Parathyroid adenoma (tissue), 2 donors: ENCODE measurements around the gene PIK3C3.

Experiments
- H2AFZ ChIP-seq: fragments of 300-600 bp; sonication (generic); one replicate; pipeline ENCODE4 v1.7.0; 2017; ENCODE audit warnings: antibody characterized with exemption, mild to moderate bottlenecking
- H3K27ac ChIP-seq: fragments of 300-600 bp; sonication (generic); one replicate; pipeline ENCODE4 v1.7.0; 2017
- H3K27me3 ChIP-seq: fragments of 300-600 bp; sonication (generic); one replicate; pipeline ENCODE4 v1.7.0; 2017; ENCODE audit warnings: low read length; ENCODE audit not compliant: control insufficient read depth, insufficient read depth
- H3K36me3 ChIP-seq: fragments of 300-600 bp; sonication (generic); one replicate; pipeline ENCODE4 v1.7.0; 2017; ENCODE audit warnings: low read length; ENCODE audit not compliant: control insufficient read depth, insufficient read depth
- H3K4me1 ChIP-seq: fragments of 300-600 bp; sonication (generic); one replicate; pipeline ENCODE4 v1.7.0; 2017; ENCODE audit warnings: control low read depth
- H3K4me2 ChIP-seq: fragments of 300-600 bp; sonication (generic); one replicate; pipeline ENCODE4 v1.7.0; 2017; ENCODE audit warnings: low read length
- H3K4me3 ChIP-seq: fragments of 300-600 bp; sonication (generic); one replicate; pipeline ENCODE4 v1.7.0; 2017; ENCODE audit warnings: low read depth, low read length
- H3K79me2 ChIP-seq: fragments of 300-600 bp; sonication (generic); one replicate; pipeline ENCODE4 v1.7.0; 2017; ENCODE audit warnings: control low read depth
- H3K9ac ChIP-seq: fragments of 300-600 bp; sonication (generic); one replicate; pipeline ENCODE4 v1.7.0; 2017; ENCODE audit warnings: mild to moderate bottlenecking
- H3K9me3 ChIP-seq: fragments of 300-600 bp; sonication (generic); one replicate; pipeline ENCODE4 v1.7.0; 2017; ENCODE audit warnings: low read length; ENCODE audit not compliant: control insufficient read depth
- TF ChIP-seq, protein P1 (sequence below): fragments of 300-600 bp; sonication (generic); IDR thresholded peaks from one replicate; pipeline ENCODE4 v1.7.0; 2017; ENCODE audit warnings: antibody characterized with exemption, mild to moderate bottlenecking
- donor health status: primary hyperparathyroidism.

Gene PIK3C3

DNA sequence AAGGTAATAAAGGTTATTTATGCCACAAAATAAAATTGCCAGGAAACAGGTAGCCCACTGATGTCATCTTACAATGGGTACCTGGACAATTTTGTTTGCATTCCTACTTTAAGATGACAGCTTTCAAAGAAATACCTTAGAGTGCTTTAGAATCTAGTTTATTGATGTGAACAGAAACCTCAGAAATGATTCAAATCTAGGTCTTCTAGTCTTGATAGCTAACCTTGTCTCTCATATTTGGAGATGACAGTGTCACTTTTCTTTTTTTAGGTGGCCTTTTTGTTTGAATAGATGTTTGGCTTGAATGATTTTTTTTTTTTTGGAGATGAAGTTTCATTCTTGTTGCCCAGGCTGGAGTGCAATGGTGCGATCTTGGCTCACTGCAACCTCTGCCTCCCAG, 69.1 kb downstream of the PIK3C3 start:
- TF ChIP-seq, protein P1, sequence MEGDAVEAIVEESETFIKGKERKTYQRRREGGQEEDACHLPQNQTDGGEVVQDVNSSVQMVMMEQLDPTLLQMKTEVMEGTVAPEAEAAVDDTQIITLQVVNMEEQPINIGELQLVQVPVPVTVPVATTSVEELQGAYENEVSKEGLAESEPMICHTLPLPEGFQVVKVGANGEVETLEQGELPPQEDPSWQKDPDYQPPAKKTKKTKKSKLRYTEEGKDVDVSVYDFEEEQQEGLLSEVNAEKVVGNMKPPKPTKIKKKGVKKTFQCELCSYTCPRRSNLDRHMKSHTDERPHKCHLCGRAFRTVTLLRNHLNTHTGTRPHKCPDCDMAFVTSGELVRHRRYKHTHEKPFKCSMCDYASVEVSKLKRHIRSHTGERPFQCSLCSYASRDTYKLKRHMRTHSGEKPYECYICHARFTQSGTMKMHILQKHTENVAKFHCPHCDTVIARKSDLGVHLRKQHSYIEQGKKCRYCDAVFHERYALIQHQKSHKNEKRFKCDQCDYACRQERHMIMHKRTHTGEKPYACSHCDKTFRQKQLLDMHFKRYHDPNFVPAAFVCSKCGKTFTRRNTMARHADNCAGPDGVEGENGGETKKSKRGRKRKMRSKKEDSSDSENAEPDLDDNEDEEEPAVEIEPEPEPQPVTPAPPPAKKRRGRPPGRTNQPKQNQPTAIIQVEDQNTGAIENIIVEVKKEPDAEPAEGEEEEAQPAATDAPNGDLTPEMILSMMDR = no peak
- Histone ChIP-seq H3K4me2 (no peak overlapping the region), H2AFZ (no peak overlapping the region), H3K27ac (no peak overlapping the region), H3K9me3 (no peaks in the 10 kb centered on the region), H3K9ac (no peak overlapping the region), H3K4me1 (no peaks in the 10 kb centered on the region), H3K4me3 (no peak overlapping the region), H3K36me3 (no peaks in the 10 kb centered on the region), H3K79me2 (no peaks in the 10 kb centered on the region), H3K27me3 (no peaks in the 10 kb centered on the region)

DNA sequence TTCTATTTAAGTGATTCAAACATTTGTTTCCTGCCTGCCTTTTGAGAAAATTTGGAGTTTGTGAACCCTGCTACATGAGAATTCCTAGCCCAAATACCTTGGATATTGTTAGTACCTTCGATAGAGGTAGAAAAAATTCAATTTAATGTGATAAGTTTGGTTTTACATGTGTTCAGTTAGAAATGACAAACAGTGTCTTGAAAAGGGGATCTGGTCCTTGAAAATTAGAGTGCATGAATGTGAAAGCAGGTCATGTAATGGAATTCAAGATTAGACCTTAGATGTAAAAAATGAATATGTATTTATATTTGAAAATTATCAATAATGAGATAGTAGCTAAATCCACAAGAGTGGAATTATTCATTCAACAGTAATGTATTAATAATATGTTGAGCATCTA, 70.5 kb downstream of the PIK3C3 start:
- no peak overlapping the region for H3K4me2 ChIP-seq
- H3K36me3 ChIP-seq = no peaks in the 10 kb centered on the region
- TF ChIP-seq, protein P1 = no peak
- no peak overlapping the region for H2AFZ ChIP-seq
- H3K9ac ChIP-seq = no peak overlapping the region
- no peak overlapping the region for H3K4me3 ChIP-seq
- H3K9me3 ChIP-seq = no peaks in the 10 kb centered on the region
- H3K27me3 ChIP-seq = no peaks in the 10 kb centered on the region
- no peaks in the 10 kb centered on the region for H3K79me2 ChIP-seq
- H3K27ac ChIP-seq = no peak overlapping the region
- no peaks in the 10 kb centered on the region for H3K4me1 ChIP-seq

DNA sequence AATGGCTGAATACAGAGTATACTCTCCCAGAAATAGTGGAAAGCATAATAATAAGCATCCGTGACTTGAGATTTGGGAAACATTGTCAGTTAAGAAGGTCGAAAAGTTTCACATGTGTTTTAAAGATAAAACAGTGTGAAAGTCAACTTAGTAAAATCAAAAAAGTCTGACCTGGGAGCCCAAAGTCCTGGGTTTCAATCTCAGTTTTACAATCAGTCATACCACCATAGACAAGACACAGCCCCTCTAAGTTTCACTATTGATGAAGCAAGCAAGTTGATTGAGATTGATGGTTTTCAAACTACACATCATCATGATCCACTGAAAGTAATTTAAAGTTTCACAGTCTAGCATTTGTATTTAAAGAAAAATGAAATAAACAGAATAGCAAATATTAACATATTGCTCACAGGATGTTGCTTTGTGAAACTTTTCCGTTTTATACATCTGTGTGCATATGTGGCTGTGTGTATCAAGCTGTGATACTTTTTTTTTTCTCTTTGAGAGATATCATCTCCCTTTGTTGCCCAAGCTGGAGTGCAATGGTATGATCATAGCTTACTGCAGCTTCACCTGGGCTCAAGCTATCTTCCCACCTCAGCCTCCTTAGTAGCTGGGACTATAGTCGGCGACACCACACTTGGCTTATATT, 71.1 kb downstream of the PIK3C3 start:
- H3K36me3 ChIP-seq = no peaks in the 10 kb centered on the region
- no peaks in the 10 kb centered on the region for H3K79me2 ChIP-seq

DNA sequence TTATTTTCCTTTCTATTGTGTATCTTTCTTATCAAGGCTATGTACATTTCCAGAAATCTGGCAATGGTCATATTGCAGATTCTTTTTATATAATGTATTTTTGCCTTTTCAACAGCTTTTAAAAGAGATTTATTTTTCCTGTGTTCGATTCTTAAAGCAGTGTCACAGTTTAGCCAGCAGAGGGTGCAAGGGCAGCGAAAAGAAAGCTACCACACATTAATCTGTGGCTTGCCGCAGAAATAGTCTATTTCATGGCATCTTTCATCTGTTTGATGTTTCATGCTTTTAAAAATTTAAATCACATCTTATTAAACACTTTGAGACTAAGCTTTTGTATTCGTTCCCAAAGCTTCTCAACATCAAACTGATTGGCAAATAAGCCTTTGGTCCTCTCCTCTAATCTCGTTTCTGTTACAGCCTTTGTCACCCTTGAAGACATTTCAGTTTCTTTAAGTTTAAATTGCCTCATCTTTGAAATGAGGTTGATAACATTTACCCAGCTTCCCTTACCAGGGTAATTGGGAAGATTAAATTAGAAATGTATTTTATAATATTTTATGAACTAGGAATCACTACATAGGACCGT, 73.3 kb downstream of the PIK3C3 start:
- Histone ChIP-seq H3K9ac (no peak overlapping the region), H3K27me3 (no peaks in the 10 kb centered on the region), H2AFZ (no peak overlapping the region), H3K4me1 (no peaks in the 10 kb centered on the region), H3K79me2 (no peaks in the 10 kb centered on the region), H3K4me3 (no peak overlapping the region), H3K36me3 (no peaks in the 10 kb centered on the region), H3K9me3 (no peaks in the 10 kb centered on the region), H3K27ac (no peak overlapping the region), H3K4me2 (no peak overlapping the region)
- TF ChIP-seq, protein P1 = peak; percentile 81

More for the DNA sequence above, 71.1 kb downstream of the PIK3C3 start:
- no peak overlapping the region for H3K4me2 ChIP-seq
- no peaks in the 10 kb centered on the region for H3K4me1 ChIP-seq
- no peak overlapping the region for H3K27ac ChIP-seq
- no peaks in the 10 kb centered on the region for H3K9me3 ChIP-seq
- H3K4me3 ChIP-seq = no peak overlapping the region
- H2AFZ ChIP-seq = no peak overlapping the region
- TF ChIP-seq, protein P1 = no peak
- no peaks in the 10 kb centered on the region for H3K27me3 ChIP-seq
- no peak overlapping the region for H3K9ac ChIP-seq

DNA sequence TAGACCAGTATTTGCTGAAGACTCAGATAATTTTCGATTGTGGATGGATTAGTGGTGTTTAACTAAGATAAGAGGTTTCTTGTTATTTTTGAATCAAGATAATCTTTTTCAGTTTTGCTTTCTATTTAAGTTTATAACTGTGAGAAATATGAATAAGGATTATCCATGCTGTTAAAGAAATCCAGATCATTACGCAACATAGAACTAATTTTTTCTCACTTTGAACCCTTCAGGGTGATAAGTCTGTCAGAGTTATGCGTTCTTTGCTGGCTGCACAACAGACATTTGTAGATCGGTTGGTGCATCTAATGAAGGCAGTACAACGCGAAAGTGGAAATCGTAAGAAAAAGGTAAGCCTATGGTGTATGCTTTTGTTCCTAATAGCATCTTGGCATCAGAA, 74.1 kb downstream of the PIK3C3 start:
- TF ChIP-seq, protein P1 = no peak
- no peak overlapping the region for H2AFZ ChIP-seq
- H3K4me1 ChIP-seq = no peaks in the 10 kb centered on the region
- H3K27me3 ChIP-seq = no peaks in the 10 kb centered on the region
- H3K79me2 ChIP-seq = no peaks in the 10 kb centered on the region
- no peaks in the 10 kb centered on the region for H3K36me3 ChIP-seq
- no peak overlapping the region for H3K9ac ChIP-seq
- H3K9me3 ChIP-seq = no peaks in the 10 kb centered on the region
- H3K4me3 ChIP-seq = no peak overlapping the region
- H3K4me2 ChIP-seq = no peak overlapping the region
- no peak overlapping the region for H3K27ac ChIP-seq
